ENCODE measurements around the gene GSTM5.

Gene GSTM5

DNA sequence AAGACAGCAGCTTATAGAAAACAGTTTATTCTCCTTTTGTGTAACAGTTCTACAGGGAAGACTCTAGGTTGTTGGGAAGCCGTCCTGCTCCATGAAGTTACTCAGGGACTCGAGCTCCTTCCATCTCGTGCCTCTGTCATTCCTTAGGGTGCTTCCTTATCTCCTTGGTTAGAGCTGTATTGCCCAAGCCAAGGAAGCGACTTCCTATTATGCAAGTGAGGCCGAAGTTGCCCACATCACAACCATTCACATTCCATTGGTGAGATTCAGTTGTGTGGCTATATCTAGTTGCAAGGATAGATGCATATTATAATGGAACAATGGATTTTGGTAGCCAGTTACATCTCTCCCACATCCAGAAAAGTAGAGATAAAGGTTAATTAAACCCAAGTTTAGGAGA lies 9.0 kb downstream of the GSTM5 start:
- Histone ChIP-seq H4K20me1 (ENCODE audit: insufficient read depth, low read length) (no peaks in the 10 kb centered on the region), H3K4me3 (ENCODE audit: low read length) (no peak overlapping the region), H3K4me2 (ENCODE audit: low read length) (no peak overlapping the region), H3K9me3 (ENCODE audit: insufficient read depth, low read length) (no peaks in the 10 kb centered on the region), H3K27ac (ENCODE audit: low read length) (no peak overlapping the region), H2AFZ (ENCODE audit: low read depth, low read length) (no peak overlapping the region), H3K79me2 (ENCODE audit: low read length) (no peaks in the 10 kb centered on the region), H3K27me3 (ENCODE audit: low read depth, low read length) (no peaks in the 10 kb centered on the region), H3K36me3 (replicated peaks; ENCODE audit: low read depth, low read length) (no peaks in the 10 kb centered on the region), H3K9ac (ENCODE audit: low read length) (no peak overlapping the region), H3K4me1 (ENCODE audit: low read length) (peaks cover 24% of the 10 kb centered on the region)
- no peak for TF ChIP-seq EZH2phosphoT487 (IDR thresholded peaks at IDR 0.05; ENCODE audit: low read depth)
- TF ChIP-seq, protein P1, sequence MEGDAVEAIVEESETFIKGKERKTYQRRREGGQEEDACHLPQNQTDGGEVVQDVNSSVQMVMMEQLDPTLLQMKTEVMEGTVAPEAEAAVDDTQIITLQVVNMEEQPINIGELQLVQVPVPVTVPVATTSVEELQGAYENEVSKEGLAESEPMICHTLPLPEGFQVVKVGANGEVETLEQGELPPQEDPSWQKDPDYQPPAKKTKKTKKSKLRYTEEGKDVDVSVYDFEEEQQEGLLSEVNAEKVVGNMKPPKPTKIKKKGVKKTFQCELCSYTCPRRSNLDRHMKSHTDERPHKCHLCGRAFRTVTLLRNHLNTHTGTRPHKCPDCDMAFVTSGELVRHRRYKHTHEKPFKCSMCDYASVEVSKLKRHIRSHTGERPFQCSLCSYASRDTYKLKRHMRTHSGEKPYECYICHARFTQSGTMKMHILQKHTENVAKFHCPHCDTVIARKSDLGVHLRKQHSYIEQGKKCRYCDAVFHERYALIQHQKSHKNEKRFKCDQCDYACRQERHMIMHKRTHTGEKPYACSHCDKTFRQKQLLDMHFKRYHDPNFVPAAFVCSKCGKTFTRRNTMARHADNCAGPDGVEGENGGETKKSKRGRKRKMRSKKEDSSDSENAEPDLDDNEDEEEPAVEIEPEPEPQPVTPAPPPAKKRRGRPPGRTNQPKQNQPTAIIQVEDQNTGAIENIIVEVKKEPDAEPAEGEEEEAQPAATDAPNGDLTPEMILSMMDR (IDR thresholded peaks at IDR 0.05; ENCODE audit: low read depth, low read length), result no peak

DNA sequence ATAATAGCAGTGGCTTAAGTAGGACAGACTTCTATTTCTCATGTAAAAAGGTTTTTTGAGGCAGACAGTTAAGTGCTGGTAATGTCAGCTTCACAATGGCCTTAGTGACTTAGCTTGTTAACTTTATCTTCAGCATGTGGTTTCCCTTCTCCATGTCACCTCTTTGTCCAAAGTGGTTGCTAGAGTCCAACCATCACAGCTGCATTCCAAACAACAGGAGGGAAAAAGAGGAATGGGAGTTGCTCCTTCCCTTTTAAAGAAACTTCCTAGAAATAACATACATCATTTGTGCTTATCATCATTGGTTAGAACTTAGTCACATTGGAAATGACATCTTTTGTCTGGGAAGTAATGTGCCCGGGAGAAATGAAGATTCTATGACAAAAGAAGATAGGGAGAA lies 9.9 kb downstream of the GSTM5 start:
- H3K4me2 ChIP-seq (ENCODE audit: low read length), result no peak overlapping the region
- H3K27me3 ChIP-seq (ENCODE audit: low read depth, low read length), result no peaks in the 10 kb centered on the region
- no peak overlapping the region for H3K9ac ChIP-seq (ENCODE audit: low read length)
- no peaks in the 10 kb centered on the region for H3K36me3 ChIP-seq (replicated peaks; ENCODE audit: low read depth, low read length)
- H2AFZ ChIP-seq (ENCODE audit: low read depth, low read length), result no peak overlapping the region
- TF ChIP-seq, protein P1 (IDR thresholded peaks at IDR 0.05; ENCODE audit: low read depth, low read length), result no peak
- no peaks in the 10 kb centered on the region for H3K9me3 ChIP-seq (ENCODE audit: insufficient read depth, low read length)
- peaks cover 24% of the 10 kb centered on the region for H3K4me1 ChIP-seq (ENCODE audit: low read length)
- H3K79me2 ChIP-seq (ENCODE audit: low read length), result no peaks in the 10 kb centered on the region
- H3K27ac ChIP-seq (ENCODE audit: low read length), result no peak overlapping the region
- no peaks in the 10 kb centered on the region for H4K20me1 ChIP-seq (ENCODE audit: insufficient read depth, low read length)
- H3K4me3 ChIP-seq (ENCODE audit: low read length), result no peak overlapping the region

DNA sequence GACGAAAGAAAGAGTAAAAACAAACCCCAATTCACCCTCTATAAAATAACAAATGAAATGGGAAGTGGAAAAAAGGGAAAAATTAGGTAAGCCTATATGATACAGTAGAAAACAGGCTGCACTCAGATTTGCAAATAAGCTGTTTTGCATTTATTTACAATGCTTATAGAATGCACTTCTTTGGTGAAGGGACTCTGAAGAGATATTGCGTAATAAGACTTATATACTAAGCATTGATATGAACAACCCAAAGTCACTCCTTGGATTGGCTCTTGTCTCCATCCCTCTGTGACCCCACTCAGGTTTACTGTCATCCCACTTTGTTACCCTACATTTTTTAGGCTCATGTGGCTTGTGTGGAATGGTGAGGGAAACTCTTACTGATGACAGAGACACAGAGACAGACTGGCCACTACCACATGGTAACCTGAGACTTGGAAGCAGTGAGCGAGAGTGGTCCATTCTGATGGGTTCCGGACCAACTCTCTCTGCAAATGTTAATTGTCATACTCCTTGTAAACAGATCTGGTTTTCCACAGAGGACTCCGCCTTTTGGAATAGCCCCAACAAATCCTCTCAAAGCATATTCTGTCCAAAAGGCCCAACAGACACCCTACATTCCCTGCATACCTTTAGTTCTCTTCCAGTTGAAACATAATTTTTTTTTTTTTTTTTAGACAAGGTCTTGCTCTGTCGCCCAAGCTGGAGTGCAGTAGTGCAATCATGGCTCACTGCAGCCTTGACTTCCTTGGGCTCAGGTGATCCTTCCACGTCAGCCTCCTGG lies 11.0 kb downstream of the GSTM5 start:
- H3K27ac ChIP-seq (ENCODE audit: low read length), result no peak overlapping the region
- H3K4me3 ChIP-seq (ENCODE audit: low read length), result no peak overlapping the region
- no peaks in the 10 kb centered on the region for H3K36me3 ChIP-seq (replicated peaks; ENCODE audit: low read depth, low read length)
- H3K9me3 ChIP-seq (ENCODE audit: insufficient read depth, low read length), result no peaks in the 10 kb centered on the region
- H3K27me3 ChIP-seq (ENCODE audit: low read depth, low read length), result no peaks in the 10 kb centered on the region
- no peaks in the 10 kb centered on the region for H3K79me2 ChIP-seq (ENCODE audit: low read length)
- peaks cover 20% of the 10 kb centered on the region for H3K4me1 ChIP-seq (ENCODE audit: low read length)
- no peaks in the 10 kb centered on the region for H4K20me1 ChIP-seq (ENCODE audit: insufficient read depth, low read length)
- no peak overlapping the region for H2AFZ ChIP-seq (ENCODE audit: low read depth, low read length)
- H3K4me2 ChIP-seq (ENCODE audit: low read length), result no peak overlapping the region
- TF ChIP-seq, protein P1 (IDR thresholded peaks at IDR 0.05; ENCODE audit: low read depth, low read length), result no peak
- no peak overlapping the region for H3K9ac ChIP-seq (ENCODE audit: low read length)

DNA sequence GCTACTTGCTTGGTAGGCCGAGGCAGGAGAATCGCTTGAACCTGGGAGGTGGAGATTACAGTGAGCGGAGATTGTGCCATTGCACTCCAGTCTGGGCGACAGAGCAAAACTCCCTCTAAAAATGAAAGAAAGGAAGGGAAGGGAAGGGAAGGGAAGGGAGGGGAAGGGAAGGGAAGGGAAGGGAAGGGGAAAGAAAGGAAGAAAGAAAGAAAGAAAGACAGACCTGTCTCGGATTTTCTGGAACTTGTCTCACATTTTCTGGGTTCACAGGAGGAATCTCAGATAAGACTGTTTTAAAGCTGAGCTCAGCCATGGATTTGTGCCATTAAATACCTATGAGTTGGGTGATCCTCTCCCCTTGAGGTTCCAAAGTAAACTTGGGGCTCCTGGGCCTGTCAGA lies 12.9 kb downstream of the GSTM5 start:
- no peaks in the 10 kb centered on the region for H3K9me3 ChIP-seq (ENCODE audit: insufficient read depth, low read length)
- no peak overlapping the region for H3K4me2 ChIP-seq (ENCODE audit: low read length)
- no peak overlapping the region for H3K4me3 ChIP-seq (ENCODE audit: low read length)
- peaks cover 2% of the 10 kb centered on the region for H3K4me1 ChIP-seq (ENCODE audit: low read length)
- no peaks in the 10 kb centered on the region for H3K27me3 ChIP-seq (ENCODE audit: low read depth, low read length)
- no peaks in the 10 kb centered on the region for H4K20me1 ChIP-seq (ENCODE audit: insufficient read depth, low read length)
- no peak for TF ChIP-seq EZH2phosphoT487 (IDR thresholded peaks at IDR 0.05; ENCODE audit: low read depth)
- TF ChIP-seq, protein P1 (IDR thresholded peaks at IDR 0.05; ENCODE audit: low read depth, low read length), result no peak
- H3K27ac ChIP-seq (ENCODE audit: low read length), result no peak overlapping the region
- no peaks in the 10 kb centered on the region for H3K36me3 ChIP-seq (replicated peaks; ENCODE audit: low read depth, low read length)
- no peak overlapping the region for H2AFZ ChIP-seq (ENCODE audit: low read depth, low read length)
- no peak overlapping the region for H3K9ac ChIP-seq (ENCODE audit: low read length)
- no peaks in the 10 kb centered on the region for H3K79me2 ChIP-seq (ENCODE audit: low read length)
